ENCODE results near the gene IFI27.
"Not testable (repeated sequence)": the region's sequence is repeated elsewhere in the genome, so short reads cannot be mapped to it uniquely, and the experiment has no call there.

IFI27 gene

GRCh38 chr14:94110552-94111181 is at the start of gene IFI27:
IFI27 (plus strand) TSS chr14:94110736.
- DNase-seq, result no peak

GRCh38 chr14:94062344-94062940 is 48.1 kb upstream of the IFI27 start:
- no peak for DNase-seq

DNA sequence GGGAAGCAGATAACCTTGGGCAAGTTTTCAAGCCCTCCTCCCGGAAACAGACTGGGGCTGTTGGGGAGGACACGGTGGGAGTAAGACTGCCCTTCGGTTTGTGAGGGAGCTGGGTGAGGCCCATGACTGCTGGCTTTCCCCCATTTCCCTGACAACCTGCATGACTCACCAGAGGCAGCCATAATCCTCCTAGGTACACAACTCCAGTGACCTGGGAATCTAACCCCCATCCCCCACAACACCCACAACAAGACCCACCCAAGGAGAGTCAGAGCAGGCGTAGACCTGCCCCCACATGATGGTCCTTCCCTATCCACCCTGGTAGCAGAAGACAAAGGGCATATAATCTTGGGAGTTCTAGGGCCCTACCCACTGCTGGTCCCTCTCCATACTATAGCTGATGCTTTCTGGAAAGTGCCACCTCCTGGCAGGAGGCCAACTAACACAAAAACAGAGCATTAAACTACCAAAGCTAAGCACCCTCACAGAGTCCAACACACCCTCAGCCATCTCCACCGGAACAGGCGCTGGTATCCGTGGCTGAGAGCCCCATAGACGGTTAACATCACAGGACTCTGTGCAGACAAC is 44.4 kb upstream of the IFI27 start:
- no peak for DNase-seq

GRCh38 chr14:94072076-94072475 is 38.5 kb upstream of the IFI27 start:
- not testable (repeated sequence) for DNase-seq

- no peak for DNase-seq
These were observed 36.0 kb upstream of the IFI27 start for GRCh38 chr14:94074534-94074933.

GRCh38 chr14:94075008-94075407 is 35.5 kb upstream of the IFI27 start:
- no peak for DNase-seq

GRCh38 chr14:94077111-94077821 is 33.3 kb upstream of the IFI27 start:
- DNase-seq, result no peak

- DNase-seq, result no peak
These were observed 32.7 kb upstream of the IFI27 start for GRCh38 chr14:94077823-94078222.

GRCh38 chr14:94079891-94080620 is 30.5 kb upstream of the IFI27 start:
- no peak for DNase-seq

DNA sequence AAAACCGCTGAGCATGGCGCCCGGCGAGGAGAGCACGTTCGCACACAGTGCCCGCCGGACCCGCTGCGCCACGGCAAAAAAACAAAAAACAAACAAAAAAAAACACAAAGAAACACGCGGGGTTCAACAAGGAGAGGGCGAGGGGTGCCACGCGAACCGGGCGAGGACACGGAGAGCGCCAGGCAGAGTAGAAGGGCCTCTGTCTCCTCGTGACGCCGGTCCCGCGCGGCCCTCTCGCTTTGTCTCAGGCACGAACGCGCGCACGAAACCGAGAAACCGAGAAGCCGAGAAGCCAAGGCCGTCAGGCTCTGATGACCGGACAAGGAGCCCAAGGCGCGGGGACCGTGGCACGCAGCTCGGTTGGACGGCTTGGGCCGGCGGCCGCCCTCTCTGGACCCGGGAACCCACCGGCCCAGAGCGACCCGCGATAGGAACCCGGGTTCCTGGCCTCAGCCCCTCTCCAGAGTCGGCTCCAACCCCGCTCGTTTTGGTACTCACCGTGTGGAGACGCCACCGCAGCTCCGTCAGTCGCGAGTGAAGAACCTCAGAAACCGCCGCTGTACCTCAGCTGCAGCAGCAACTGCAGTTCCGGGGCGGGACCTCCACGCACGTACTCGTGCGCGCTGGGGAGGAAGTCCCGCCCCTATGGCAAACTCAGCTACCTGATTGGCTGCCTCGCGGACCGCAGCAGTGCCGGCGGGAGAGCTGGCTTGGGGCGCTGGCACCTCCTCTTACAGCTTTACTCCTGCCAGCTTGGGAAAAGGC is 29.7 kb upstream of the IFI27 start, which contains the start of the genes DDX24 and IFI27L1:
Gene DDX24 (minus strand): TSS at position 582 of the 765 bp plus-strand sequence. CDS start 1,460 bp downstream, outside the sequence.
Gene IFI27L1 (plus strand): TSS at position 690 of the 765 bp plus-strand sequence. CDS start 15,628 bp downstream, outside the sequence.
- DNase-seq, result peak; percentile 96

DNA sequence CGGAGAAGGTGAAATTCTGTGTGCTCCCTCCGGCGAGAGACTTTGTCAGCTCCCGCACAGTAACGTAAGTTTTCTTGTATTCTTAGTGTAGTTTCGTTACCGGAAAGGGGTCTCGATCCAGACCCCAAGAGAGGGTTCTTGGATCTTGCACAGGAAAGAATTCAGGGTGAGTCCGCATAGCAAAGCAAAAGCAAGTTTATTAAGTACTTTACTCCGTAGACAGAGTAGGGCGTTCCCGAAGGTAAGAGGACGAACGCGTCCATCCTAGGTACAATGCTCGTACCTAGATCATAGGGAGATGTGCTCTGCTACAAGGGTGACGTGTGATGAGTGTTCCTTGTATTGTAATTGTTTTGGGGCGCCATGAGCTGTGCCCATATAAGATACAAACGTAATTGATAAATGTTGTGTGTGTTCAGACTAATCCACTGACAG is 29.1 kb upstream of the IFI27 start:
- DNase-seq, result no peak

DNA sequence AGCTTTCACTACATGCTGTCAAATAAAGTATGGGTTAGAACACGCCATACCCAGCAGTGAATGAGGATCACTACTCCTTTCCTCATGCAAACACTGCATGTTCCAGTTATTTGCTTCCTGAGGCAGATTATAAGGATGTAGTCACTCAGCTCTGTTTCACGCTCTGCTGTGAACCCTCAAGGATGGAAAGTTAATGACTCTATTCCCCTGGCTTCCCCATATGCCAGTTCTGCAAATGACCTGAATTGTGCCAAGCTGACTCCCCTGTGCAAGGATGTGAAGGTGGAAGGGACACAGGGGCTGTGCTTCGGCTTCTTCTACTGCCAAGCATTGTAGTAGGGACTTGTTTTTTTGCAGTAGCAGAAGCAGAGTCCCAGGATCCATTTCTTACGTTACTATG is 22.6 kb upstream of the IFI27 start:
- DNase-seq, result no peak

DNA sequence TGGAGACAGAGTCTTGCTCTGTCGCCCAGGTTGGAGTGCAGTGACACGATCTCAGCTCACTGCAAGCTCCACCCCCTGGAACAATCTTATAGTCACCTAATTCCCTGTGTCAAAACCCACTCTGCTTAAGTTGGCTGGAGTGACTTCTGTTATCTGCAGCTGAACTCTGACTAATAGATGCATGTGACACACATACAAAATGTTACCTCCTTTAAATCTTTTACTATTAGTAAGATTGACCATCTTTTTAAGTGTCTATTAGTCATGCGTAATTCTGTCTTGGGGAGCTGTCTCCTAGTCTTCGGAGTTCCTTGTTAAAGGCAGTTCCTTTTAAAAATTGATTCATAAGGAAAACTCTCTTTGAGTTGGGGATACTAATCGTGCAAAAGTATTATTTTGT is 22.0 kb upstream of the IFI27 start:
- no peak for DNase-seq

DNA sequence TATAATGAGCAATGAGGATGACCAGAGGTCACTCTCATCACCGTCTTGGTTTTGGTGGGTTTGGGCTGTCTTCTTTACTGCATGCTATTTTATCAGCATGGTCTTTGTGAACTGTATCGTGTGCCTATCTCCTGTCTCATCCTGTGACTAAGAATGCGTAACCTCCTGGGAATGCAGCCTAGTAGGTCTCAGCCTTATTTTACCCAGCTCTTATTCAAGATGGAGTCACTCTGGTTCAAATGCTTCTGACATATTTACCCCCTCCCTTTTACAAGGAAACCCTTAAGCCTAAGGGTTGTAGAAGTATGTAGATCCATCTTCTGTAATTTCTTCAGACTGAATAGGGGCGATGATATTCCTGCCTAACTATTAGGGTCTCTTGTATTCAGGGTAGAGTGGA is 21.1 kb upstream of the IFI27 start:
- DNase-seq, result no peak

DNA sequence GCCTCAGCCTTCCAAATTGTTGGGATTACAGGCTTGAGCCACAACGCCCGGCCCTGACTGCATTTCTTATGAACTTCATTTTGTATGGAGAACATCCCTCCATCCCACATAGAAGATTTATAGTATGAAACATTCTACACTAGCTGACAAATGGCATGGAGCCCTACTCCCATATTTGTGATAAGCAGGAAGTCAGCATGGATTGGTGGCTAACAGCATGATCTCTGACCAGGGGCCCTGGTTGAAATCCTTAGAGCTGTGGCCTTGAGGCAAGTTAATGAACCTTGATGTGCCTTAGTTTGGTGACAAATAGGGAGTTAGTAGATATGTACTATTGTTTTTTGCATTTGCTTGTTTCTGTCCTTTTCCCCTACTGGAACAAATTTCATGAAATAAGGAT is 17.1 kb upstream of the IFI27 start:
- no peak for DNase-seq

DNA sequence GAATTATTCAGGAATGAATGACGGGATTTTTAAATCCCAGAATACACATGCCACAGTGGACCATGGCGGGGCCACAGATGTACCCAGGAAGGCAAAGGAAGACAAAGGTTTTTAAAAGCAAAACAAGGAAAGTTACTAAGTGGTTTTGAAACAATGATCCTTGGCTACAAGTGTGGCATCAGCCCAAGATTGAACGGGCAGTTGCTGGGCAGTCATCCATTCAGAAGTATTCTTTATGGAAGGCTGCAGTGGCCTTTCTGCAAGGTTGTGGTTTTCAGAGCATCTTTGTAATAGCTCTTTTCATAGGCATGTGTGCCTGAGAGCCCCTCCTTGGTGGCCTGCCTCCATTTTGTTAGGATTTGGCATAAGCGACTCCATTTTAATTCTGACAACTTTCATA is 13.4 kb upstream of the IFI27 start:
- DNase-seq, result no peak

- no peak for DNase-seq
These were observed 12.1 kb upstream of the IFI27 start for GRCh38 chr14:94098326-94098992.

DNA sequence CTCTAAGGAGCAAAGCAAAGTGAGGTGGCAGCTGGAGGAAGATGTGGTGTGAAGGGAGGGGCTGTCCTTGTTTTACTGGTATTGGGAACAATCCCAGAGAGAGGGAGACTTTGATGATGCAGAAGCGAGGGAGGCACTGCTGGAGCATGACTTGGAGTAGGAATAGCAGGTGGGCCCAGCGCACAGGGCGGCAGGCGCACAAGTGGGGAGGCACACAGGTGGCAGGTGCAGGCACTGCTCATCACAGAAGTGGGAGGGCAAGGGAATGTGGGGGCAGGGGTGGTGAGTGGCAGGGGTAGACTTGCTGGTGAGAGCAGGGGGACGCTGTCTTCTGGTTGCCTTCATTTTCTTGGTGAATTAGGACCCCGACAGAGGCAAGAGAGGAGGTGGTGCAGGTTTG is 11.5 kb upstream of the IFI27 start:
- DNase-seq, result no peak

- no peak for DNase-seq
These were observed 9.7 kb upstream of the IFI27 start for GRCh38 chr14:94100847-94101246.

DNA sequence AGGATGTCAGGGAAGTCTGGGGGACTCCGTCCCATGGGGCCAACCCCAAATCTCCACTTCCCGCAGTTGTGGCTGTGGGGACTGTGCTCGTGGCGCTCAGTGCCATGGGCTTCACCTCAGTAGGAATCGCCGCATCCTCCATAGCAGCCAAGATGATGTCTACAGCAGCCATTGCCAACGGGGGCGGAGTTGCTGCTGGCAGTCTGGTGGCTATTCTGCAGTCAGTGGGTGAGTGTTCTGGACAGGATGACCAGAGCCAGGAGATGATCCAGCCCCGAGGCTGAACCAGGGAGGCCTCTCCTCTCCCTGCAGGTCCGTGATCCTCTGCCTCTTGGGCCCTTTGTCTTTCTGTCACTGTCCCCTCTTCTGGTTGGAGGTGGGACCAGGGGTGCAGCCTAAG is 8.8 kb upstream of the IFI27 start:
- no peak for DNase-seq

DNA sequence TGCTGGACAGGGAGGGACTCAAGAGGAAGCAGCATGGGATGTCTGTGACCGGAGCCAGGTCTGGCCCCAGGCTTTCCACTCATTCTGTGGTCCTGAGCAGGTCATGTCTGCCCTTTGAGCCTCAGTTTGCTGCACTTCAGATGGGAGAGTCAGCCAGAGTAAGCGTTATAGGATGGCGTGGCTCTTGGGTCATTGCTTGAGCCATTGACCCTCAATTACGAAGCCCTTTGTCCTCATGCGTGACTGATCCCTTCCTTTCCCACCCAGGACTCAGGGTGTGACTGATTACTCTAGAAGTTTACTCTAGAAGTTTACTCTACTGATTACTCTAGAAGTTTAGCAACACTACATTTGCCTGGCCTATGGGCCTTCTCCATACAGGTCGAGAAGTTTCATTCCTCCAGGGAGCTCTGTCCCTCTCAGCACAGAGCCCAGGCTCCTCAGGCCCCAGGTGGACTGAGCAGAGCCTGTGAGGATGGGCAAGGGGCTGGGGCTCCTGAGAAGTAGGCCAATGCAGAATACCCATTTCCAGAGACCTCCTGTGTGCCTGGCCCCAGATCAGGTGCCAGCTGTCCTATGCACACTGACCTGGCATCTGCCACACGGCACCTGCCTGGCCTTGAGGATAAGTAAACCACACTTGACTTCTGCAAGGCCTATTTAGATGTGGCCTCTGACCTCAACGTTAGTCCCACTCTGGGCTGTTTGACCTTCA is 7.6 kb upstream of the IFI27 start:
- DNase-seq, result no peak

Data from activated CD8-positive, alpha-beta memory T cell treated with anti-CD3 and anti-CD28 coated beads for 24 hours (primary cell).